SU-DHL-6 (cell line): Measurements from ENCODE around the gene PDZD4.
A peak's percentile ranks its signal among the peaks of the same experiment; 100 is the strongest.

Experiments
- H2AFZ ChIP-seq: fragments of 200-600 bp; sonication (generic); 2 replicates; pipeline ENCODE4 v1.6.1; 2014; ENCODE audit warnings: low read depth, mild to moderate bottlenecking, moderate library complexity, mixed read lengths, antibody characterized with exemption, low read length; ENCODE audit not compliant: severe bottlenecking
- H3F3A ChIP-seq: fragments of 200-600 bp; shearing (Covaris generic); 2 replicates; pipeline ENCODE4 v1.6.0; 2016; ENCODE audit warnings: antibody characterized with exemption, mild to moderate bottlenecking; ENCODE audit not compliant: insufficient read depth
- H3K27ac ChIP-seq: fragments of 200-600 bp; sonication (generic); 2 replicates; pipeline ENCODE4 v1.5.1; 2016; ENCODE audit warnings: low read depth, mild to moderate bottlenecking, low read length, moderate library complexity, mixed read lengths
- H3K27me3 ChIP-seq: fragments of 200-600 bp; sonication (generic), shearing (Covaris generic); 2 replicates; pipeline ENCODE4 v1.6.0; 2014; ENCODE audit warnings: mild to moderate bottlenecking, low read length
- H3K36me3 ChIP-seq: fragments of 200-600 bp; sonication (generic); 2 replicates; pipeline ENCODE4 v1.6.1; 2014; ENCODE audit warnings: mild to moderate bottlenecking, low read length, mixed read lengths
- H3K4me2 ChIP-seq: fragments of 300-600, 200-600 bp; shearing (Covaris generic), sonication (generic); 2 replicates; pipeline ENCODE4 v1.6.0; 2014; ENCODE audit warnings: low read length, low read depth, mild to moderate bottlenecking; ENCODE audit not compliant: poor library complexity, severe bottlenecking
- H3K4me3 ChIP-seq: fragments of 200-600 bp; sonication (generic); 2 replicates; pipeline ENCODE4 v1.5.1; 2014; ENCODE audit warnings: antibody characterized with exemption, low read length, mild to moderate bottlenecking, mixed read lengths; ENCODE audit not compliant: insufficient read depth, poor library complexity, severe bottlenecking
- H3K79me2 ChIP-seq: fragments of 200-600 bp; sonication (generic); 2 replicates; pipeline ENCODE4 v1.6.1; 2014; ENCODE audit warnings: mild to moderate bottlenecking, low read length, moderate library complexity; ENCODE audit not compliant: insufficient read depth
- H3K9ac ChIP-seq: fragments of 200-600 bp; sonication (generic); 2 replicates; pipeline ENCODE4 v1.7.0; 2014; ENCODE audit warnings: mild to moderate bottlenecking, low read length
- H3K9me2 ChIP-seq: fragments of 200-600 bp; sonication (generic); replicated peaks from 2 replicates; pipeline ENCODE4 v1.6.1; 2014; ENCODE audit warnings: low read length; ENCODE audit not compliant: insufficient read depth
- H3K9me3 ChIP-seq: fragments of 200-600 bp; sonication (generic); 2 replicates; pipeline ENCODE4 v1.6.1; 2014; ENCODE audit warnings: low read length, mixed read lengths; ENCODE audit not compliant: insufficient read depth
- H4K20me1 ChIP-seq: fragments of 200-600 bp; sonication (generic); 2 replicates; pipeline ENCODE4 v1.6.1; 2014; ENCODE audit warnings: low read depth, mild to moderate bottlenecking, antibody characterized with exemption, low read length, moderate library complexity, mixed read lengths
- EZH2phosphoT487 ChIP-seq: fragments of 200-600 bp; sonication (generic), shearing (Covaris generic); conservative IDR thresholded peaks from 2 replicates; pipeline ENCODE4 v1.6.1; 2018; ENCODE audit warnings: mild to moderate bottlenecking, antibody characterized with exemption, low read length, moderate library complexity, mixed read lengths
- TF ChIP-seq, protein P1 (sequence below): fragments of 200-600 bp; sonication (generic); IDR thresholded peaks from one replicate; pipeline ENCODE4 v1.5.1; 2017; ENCODE audit warnings: antibody characterized with exemption, mild to moderate bottlenecking, low read length, moderate library complexity; ENCODE audit not compliant: insufficient read depth, poor library complexity, severe bottlenecking

Gene PDZD4

GRCh38 chrX:153792368-153792767 is 38.0 kb downstream of the PDZD4 start:
- TF ChIP-seq, protein P1, sequence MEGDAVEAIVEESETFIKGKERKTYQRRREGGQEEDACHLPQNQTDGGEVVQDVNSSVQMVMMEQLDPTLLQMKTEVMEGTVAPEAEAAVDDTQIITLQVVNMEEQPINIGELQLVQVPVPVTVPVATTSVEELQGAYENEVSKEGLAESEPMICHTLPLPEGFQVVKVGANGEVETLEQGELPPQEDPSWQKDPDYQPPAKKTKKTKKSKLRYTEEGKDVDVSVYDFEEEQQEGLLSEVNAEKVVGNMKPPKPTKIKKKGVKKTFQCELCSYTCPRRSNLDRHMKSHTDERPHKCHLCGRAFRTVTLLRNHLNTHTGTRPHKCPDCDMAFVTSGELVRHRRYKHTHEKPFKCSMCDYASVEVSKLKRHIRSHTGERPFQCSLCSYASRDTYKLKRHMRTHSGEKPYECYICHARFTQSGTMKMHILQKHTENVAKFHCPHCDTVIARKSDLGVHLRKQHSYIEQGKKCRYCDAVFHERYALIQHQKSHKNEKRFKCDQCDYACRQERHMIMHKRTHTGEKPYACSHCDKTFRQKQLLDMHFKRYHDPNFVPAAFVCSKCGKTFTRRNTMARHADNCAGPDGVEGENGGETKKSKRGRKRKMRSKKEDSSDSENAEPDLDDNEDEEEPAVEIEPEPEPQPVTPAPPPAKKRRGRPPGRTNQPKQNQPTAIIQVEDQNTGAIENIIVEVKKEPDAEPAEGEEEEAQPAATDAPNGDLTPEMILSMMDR: no peak
- no peak for TF ChIP-seq EZH2phosphoT487
- H2AFZ ChIP-seq: no peak overlapping the region
- no peaks in the 10 kb centered on the region for H3K9me3 ChIP-seq
- H3K4me3 ChIP-seq: no peak overlapping the region
- no peaks in the 10 kb centered on the region for H3K9me2 ChIP-seq
- H3K36me3 ChIP-seq: no peaks in the 10 kb centered on the region
- no peaks in the 10 kb centered on the region for H3F3A ChIP-seq
- peak overlapping the region; percentile 92; the same call in 1 of the 2 replicates for H3K9ac ChIP-seq
- peaks cover 34% of the 10 kb centered on the region for H3K79me2 ChIP-seq
- H3K4me2 ChIP-seq: peak overlapping the region; percentile 91
- H4K20me1 ChIP-seq: no peaks in the 10 kb centered on the region
- H3K27ac ChIP-seq: no peak overlapping the region
- H3K27me3 ChIP-seq: no peaks in the 10 kb centered on the region

GRCh38 chrX:153791104-153791852 is 39.1 kb downstream of the PDZD4 start:
- peaks cover 34% of the 10 kb centered on the region for H3K79me2 ChIP-seq
- H3K27ac ChIP-seq: no peak overlapping the region
- H3K9me2 ChIP-seq: no peaks in the 10 kb centered on the region
- H3K4me3 ChIP-seq: no peak overlapping the region
- H2AFZ ChIP-seq: no peak overlapping the region
- no peak overlapping the region for H3K4me2 ChIP-seq
- no peak for TF ChIP-seq EZH2phosphoT487
- TF ChIP-seq, protein P1: no peak
- H3F3A ChIP-seq: no peaks in the 10 kb centered on the region
- H3K9me3 ChIP-seq: no peaks in the 10 kb centered on the region
- no peaks in the 10 kb centered on the region for H4K20me1 ChIP-seq
- H3K36me3 ChIP-seq: no peaks in the 10 kb centered on the region
- no peak overlapping the region for H3K9ac ChIP-seq
- no peaks in the 10 kb centered on the region for H3K27me3 ChIP-seq

DNA sequence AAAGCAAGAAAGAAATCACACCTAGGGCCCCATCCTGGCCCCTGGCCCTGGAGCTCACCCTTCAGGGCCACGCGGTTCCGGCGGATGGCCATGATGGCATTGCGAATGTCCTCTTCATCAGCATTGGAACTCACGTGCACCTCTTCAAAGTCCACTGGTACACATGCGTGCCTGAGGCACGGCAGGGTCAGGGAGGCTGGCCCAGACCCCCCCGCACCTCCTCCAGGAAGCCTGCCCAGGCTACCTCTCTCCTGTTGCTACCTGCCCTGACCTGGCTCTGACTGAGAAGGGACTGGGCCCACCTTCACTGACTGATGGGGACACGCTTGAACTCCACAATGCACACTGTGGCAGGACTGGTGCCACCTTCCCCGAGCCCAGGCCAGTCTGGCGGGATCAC is 40.7 kb downstream of the PDZD4 start:
- TF ChIP-seq EZH2phosphoT487: no peak
- TF ChIP-seq, protein P1: no peak
- Histone ChIP-seq H3K79me2 (peaks cover 24% of the 10 kb centered on the region), H4K20me1 (no peaks in the 10 kb centered on the region), H2AFZ (no peak overlapping the region), H3K9me2 (no peaks in the 10 kb centered on the region), H3K4me2 (no peak overlapping the region), H3K36me3 (no peaks in the 10 kb centered on the region), H3K9ac (no peak overlapping the region), H3K9me3 (no peaks in the 10 kb centered on the region), H3F3A (no peaks in the 10 kb centered on the region), H3K4me3 (no peak overlapping the region), H3K27ac (no peak overlapping the region), H3K27me3 (no peaks in the 10 kb centered on the region)
